Karpas-422 (cell line): ENCODE data around the gene PLXNA4. TPM values are rescaled to one million over a fixed set of nuclear protein-coding genes. Genes with fewer than 3 reads are reported as not detected.

Source experiments
- DNase-seq: peaks from one replicate; pipeline ENCODE4 v3.0.0-alpha.2; 2015
- H2AFZ ChIP-seq: fragments of 200-600 bp; sonication (generic); 2 replicates; pipeline ENCODE4 v1.6.1; 2014; ENCODE audit warnings: antibody characterized with exemption, low read length, mixed read lengths
- H3K27ac ChIP-seq: fragments of 200-600 bp; sonication (generic); 2 replicates; pipeline ENCODE4 v1.5.1; 2014; ENCODE audit warnings: mild to moderate bottlenecking, low read length, moderate library complexity
- H3K27me3 ChIP-seq: fragments of 200-600 bp; sonication (generic); 2 replicates; pipeline ENCODE4 v1.6.1; 2014; ENCODE audit warnings: low read length, mixed read lengths
- H3K36me3 ChIP-seq: fragments of 200-600 bp; sonication (generic); 2 replicates; pipeline ENCODE4 v1.6.1; 2014; ENCODE audit warnings: low read length, mixed read lengths; ENCODE audit not compliant: insufficient read depth
- H3K4me1 ChIP-seq: fragments of 200-600 bp; sonication (generic); 2 replicates; pipeline ENCODE4 v1.6.1; 2014; ENCODE audit warnings: mild to moderate bottlenecking, low read length, mixed read lengths
- H3K4me2 ChIP-seq: fragments of 200-600 bp; sonication (generic); 2 replicates; pipeline ENCODE4 v1.6.1; 2014; ENCODE audit warnings: low read length, low read depth, mild to moderate bottlenecking; ENCODE audit not compliant: poor library complexity, severe bottlenecking
- H3K4me3 ChIP-seq: fragments of 200-600 bp; sonication (generic); 2 replicates; pipeline ENCODE4 v1.5.1; 2014; ENCODE audit warnings: mild to moderate bottlenecking, antibody characterized with exemption, low read length, mixed read lengths
- H3K79me2 ChIP-seq: fragments of 200-600 bp; sonication (generic); 2 replicates; pipeline ENCODE4 v1.6.1; 2014; ENCODE audit warnings: mild to moderate bottlenecking, low read length, mixed read lengths
- H3K9ac ChIP-seq: fragments of 200-600 bp; sonication (generic); 2 replicates; pipeline ENCODE4 v1.6.0; 2014; ENCODE audit warnings: low read length
- H3K9me2 ChIP-seq: fragments of 200-600 bp; sonication (generic), shearing (Covaris generic); replicated peaks from 2 replicates; pipeline ENCODE4 v1.6.0; 2014; ENCODE audit warnings: mild to moderate bottlenecking, low read length, moderate library complexity; ENCODE audit not compliant: insufficient read depth
- H3K9me3 ChIP-seq: fragments of 300-700, 200-600 bp; sonication (generic); 2 replicates; pipeline ENCODE4 v1.6.1; 2014; ENCODE audit warnings: low read length, mixed read lengths
- H4K20me1 ChIP-seq: fragments of 200-600 bp; sonication (generic); 2 replicates; pipeline ENCODE4 v1.6.1; 2014; ENCODE audit warnings: mild to moderate bottlenecking, antibody characterized with exemption, low read length, low read depth; ENCODE audit not compliant: insufficient read depth
- total RNA-seq: library from RNA; depleted of rRNA; stranded (reverse); fragments of >200 nt; shearing (Covaris generic); gene quantifications from 2 replicates; pipeline ENCODE4 v1.2.3, GENCODE V29; 2014; ENCODE audit warnings: low replicate concordance

The PLXNA4 gene
- total RNA-seq, 1 experiment from 2014 or later = 0.48 TPM

DNA sequence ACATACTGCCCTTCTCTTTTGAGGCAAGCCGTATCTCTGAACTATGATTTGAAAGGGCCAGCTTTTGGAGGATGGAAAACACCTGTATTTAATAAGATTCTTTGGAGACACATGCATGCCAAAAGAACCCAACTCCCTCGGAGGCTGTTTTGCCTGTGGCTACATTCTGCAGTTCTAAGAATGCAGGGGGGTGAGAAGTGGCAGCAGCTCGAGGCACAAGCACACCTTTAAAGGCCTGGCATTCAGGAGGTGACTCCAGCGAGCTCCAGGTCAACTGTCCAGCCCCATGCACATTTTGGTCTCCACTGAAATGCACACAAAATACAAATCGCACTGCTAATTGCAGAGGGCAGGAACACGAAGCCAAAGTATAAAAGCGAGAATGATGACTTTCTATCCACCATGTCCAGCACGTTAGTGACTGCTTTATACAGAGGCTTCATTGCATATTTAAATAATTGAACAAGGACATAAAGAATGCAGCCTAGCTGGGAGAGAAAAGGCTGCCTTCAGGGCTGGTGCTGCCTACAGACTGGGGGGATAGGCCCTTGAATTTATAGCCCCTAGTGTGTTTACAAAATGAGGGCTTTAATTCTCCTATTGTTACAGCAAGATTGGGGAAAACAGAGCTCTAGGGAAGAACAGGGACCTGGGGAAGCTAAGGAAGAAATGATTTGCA lies 359.3 kb downstream of the PLXNA4 start:
- Histone ChIP-seq H3K79me2 (no peaks in the 10 kb centered on the region), H3K36me3 (no peaks in the 10 kb centered on the region), H4K20me1 (no peaks in the 10 kb centered on the region), H3K4me3 (no peak overlapping the region), H3K27me3 (no peaks in the 10 kb centered on the region), H2AFZ (no peak overlapping the region), H3K4me1 (no peaks in the 10 kb centered on the region), H3K9ac (no peak overlapping the region), H3K9me3 (no peaks in the 10 kb centered on the region), H3K4me2 (no peak overlapping the region), H3K9me2 (no peaks in the 10 kb centered on the region), H3K27ac (no peak overlapping the region)
- DNase-seq = no peak

DNA sequence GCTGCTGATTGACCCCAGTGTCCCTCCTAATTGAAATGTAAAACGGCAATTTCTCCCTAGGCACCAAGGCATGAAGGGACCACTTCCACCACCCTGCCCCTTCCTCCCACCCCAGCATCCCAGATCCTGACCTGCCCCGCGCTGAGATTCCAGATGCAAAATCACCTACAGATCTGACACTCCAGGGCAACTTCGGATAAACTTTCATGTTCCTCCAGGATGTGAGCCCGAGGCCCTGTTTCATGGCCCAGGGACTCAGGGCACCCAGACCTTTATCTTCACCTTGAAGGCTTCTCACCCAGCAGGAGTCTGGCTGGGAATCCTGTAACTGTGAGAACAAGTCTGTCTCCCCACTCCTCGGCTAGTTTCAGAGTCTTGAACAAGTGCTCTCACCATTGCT lies 361.8 kb downstream of the PLXNA4 start:
- Histone ChIP-seq H3K9me2 (no peaks in the 10 kb centered on the region), H3K4me2 (no peak overlapping the region), H2AFZ (no peak overlapping the region), H3K79me2 (no peaks in the 10 kb centered on the region), H3K9ac (no peak overlapping the region), H3K4me3 (no peak overlapping the region), H3K36me3 (no peaks in the 10 kb centered on the region), H3K9me3 (no peaks in the 10 kb centered on the region), H3K27me3 (no peaks in the 10 kb centered on the region), H3K4me1 (no peaks in the 10 kb centered on the region), H4K20me1 (no peaks in the 10 kb centered on the region), H3K27ac (no peak overlapping the region)
- DNase-seq = no peak

DNA sequence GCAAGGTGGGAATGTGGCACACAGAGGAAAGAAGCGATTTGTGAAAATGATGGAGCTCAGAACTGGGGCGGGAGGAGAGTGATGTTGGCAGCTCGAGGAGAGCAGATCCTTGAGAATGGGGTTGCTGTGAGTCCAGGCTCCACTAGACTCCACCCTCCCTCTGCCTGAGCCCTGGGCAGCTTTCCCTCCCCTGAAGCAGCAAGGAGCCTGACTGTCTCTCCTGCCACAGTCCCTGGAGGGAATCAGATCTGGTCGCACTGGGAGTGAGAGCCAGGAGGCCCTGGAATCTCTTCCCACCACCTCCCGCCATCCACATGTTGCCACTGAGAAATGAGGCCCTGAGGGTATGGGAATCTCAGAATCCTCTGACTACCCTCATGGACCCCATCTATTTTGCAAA lies 362.7 kb downstream of the PLXNA4 start:
- Histone ChIP-seq H3K4me3 (no peak overlapping the region), H4K20me1 (no peaks in the 10 kb centered on the region), H3K9me3 (no peaks in the 10 kb centered on the region), H3K27me3 (no peaks in the 10 kb centered on the region), H3K9me2 (no peaks in the 10 kb centered on the region), H2AFZ (no peak overlapping the region), H3K4me2 (no peak overlapping the region), H3K79me2 (no peaks in the 10 kb centered on the region), H3K9ac (no peak overlapping the region), H3K36me3 (no peaks in the 10 kb centered on the region), H3K4me1 (no peaks in the 10 kb centered on the region), H3K27ac (no peak overlapping the region)
- DNase-seq = no peak

DNA sequence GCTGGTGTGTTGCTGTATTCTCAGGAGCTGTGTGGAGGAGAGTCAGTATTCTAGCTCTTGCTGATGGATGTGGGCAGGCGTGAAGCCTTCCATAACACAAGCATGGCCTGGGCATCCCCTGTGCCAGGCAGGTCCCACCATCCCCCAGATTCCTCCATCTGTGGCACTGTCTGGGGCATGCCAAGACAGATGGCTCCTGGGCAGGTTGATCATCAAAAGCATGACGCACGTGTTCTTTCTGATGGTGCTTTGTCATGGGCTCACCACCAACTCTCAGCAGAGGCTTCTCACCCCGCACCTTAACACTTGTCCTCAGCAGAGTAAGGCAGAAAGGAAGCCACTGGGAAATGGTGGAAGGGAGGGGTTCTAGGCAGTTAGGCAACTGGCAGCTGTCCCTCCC lies 364.3 kb downstream of the PLXNA4 start:
- H3K9me2 ChIP-seq = no peaks in the 10 kb centered on the region

DNA sequence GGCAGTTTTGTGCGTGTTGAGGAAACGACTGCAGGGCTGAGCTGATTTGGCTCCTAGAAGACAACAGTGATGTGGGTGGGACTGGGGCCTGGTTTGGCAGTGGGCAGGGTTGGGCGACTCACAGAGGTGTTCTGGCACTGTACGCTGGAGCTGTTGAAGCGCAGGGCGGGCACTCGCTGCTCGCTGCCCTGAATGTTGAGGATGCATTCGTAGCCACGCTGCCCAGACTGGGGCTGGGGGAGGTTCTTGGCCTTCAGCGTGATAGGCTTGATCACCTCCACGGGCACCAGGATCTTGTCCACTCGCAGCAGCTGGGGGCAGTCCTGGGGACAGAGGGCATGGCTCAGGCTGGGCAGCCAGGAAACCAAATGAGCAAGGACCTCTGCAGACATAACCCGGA lies 365.4 kb downstream of the PLXNA4 start:
- Histone ChIP-seq H3K4me3 (no peak overlapping the region), H3K4me1 (no peaks in the 10 kb centered on the region), H4K20me1 (no peaks in the 10 kb centered on the region), H3K9me2 (no peaks in the 10 kb centered on the region), H3K79me2 (no peaks in the 10 kb centered on the region), H3K27me3 (no peaks in the 10 kb centered on the region), H3K36me3 (no peaks in the 10 kb centered on the region), H3K27ac (no peak overlapping the region), H2AFZ (no peak overlapping the region), H3K4me2 (no peak overlapping the region), H3K9me3 (no peaks in the 10 kb centered on the region), H3K9ac (no peak overlapping the region)
- no peak for DNase-seq

More for the DNA sequence above, 364.3 kb downstream of the PLXNA4 start:
- no peak overlapping the region for H3K4me2 ChIP-seq
- no peak overlapping the region for H3K27ac ChIP-seq
- no peak overlapping the region for H2AFZ ChIP-seq
- no peaks in the 10 kb centered on the region for H3K27me3 ChIP-seq
- no peaks in the 10 kb centered on the region for H3K4me1 ChIP-seq
- H3K79me2 ChIP-seq = no peaks in the 10 kb centered on the region
- no peak for DNase-seq
- H3K36me3 ChIP-seq = no peaks in the 10 kb centered on the region
- no peak overlapping the region for H3K4me3 ChIP-seq
- H4K20me1 ChIP-seq = no peaks in the 10 kb centered on the region
- H3K9me3 ChIP-seq = no peaks in the 10 kb centered on the region
- no peak overlapping the region for H3K9ac ChIP-seq

DNA sequence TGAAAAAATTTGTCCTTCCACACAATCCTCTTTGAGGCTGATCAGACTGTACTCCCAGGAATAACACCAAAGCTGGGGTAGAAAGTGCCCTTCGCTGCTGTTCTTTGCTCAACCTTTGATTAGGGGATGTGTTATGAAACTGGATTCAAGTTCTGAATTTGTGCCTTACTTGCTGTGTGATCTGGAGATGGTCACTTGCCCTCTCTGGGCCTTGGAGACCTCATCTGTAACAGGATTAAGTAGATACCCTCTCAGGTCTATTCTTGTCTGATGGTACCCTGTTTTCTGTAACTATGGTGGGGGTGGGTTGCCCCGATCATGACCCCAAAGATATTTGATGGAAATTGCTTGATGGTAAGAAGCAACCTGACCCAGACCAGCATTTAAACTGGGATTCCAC lies 368.5 kb downstream of the PLXNA4 start:
- H3K4me3 ChIP-seq = no peak overlapping the region
- no peaks in the 10 kb centered on the region for H3K9me3 ChIP-seq
- no peak overlapping the region for H2AFZ ChIP-seq
- no peak for DNase-seq
- no peaks in the 10 kb centered on the region for H3K9me2 ChIP-seq
- no peak overlapping the region for H3K9ac ChIP-seq
- no peaks in the 10 kb centered on the region for H3K36me3 ChIP-seq
- H3K27ac ChIP-seq = no peak overlapping the region
- H3K27me3 ChIP-seq = no peaks in the 10 kb centered on the region
- no peaks in the 10 kb centered on the region for H3K79me2 ChIP-seq
- no peaks in the 10 kb centered on the region for H4K20me1 ChIP-seq
- no peaks in the 10 kb centered on the region for H3K4me1 ChIP-seq
- H3K4me2 ChIP-seq = no peak overlapping the region

DNA sequence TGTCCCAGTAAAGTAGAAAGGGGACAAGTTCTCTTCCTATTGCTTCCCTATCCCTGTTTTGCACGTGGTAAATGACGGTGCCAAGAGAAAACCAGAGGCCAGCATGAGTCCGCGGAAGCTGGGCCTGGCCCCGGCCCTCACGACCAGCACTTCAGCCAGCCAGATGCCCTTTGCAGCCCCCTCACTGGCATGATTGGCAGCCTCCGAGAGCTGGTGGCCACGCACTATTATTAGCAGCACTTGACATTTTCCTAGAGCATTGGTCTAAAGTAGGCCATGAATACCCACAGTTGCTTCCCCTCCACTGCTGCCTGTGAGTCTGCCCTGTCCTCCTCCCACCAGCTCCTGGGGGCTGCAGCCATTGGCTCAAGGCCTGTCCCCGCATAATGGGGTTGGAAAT lies 369.1 kb downstream of the PLXNA4 start:
- H3K4me3 ChIP-seq = no peak overlapping the region
- H3K4me2 ChIP-seq = no peak overlapping the region
- H3K9ac ChIP-seq = no peak overlapping the region
- H3K36me3 ChIP-seq = no peaks in the 10 kb centered on the region
- no peaks in the 10 kb centered on the region for H3K27me3 ChIP-seq
- H3K79me2 ChIP-seq = no peaks in the 10 kb centered on the region
- no peak overlapping the region for H2AFZ ChIP-seq
- no peak for DNase-seq
- no peaks in the 10 kb centered on the region for H4K20me1 ChIP-seq
- no peaks in the 10 kb centered on the region for H3K9me3 ChIP-seq
- no peak overlapping the region for H3K27ac ChIP-seq
- no peaks in the 10 kb centered on the region for H3K9me2 ChIP-seq
- H3K4me1 ChIP-seq = no peaks in the 10 kb centered on the region

DNA sequence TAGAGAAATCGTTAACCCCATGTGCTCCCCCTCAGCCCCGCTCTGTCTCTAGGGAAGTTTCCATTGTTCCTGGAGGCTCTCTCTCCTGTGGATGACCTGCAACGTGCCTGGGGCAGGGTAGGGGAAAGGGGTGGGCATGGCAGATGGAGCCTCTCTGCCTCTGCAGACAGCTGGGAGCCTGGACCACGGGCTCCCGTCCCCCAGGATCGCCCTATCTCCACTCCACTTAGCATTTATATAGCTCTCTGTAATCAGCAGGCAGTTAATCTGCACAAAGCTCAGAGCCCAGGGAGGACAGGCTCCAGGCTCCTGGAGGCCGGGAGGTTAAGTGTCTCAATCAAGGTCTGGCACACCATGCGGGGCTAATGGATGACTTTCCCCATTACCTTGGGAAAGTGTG lies 369.7 kb downstream of the PLXNA4 start:
- no peak for DNase-seq
- Histone ChIP-seq H3K9ac (no peak overlapping the region), H3K9me3 (no peaks in the 10 kb centered on the region), H3K27me3 (no peaks in the 10 kb centered on the region), H3K9me2 (no peaks in the 10 kb centered on the region), H3K79me2 (no peaks in the 10 kb centered on the region), H3K4me2 (no peak overlapping the region), H3K4me3 (no peak overlapping the region), H3K4me1 (no peaks in the 10 kb centered on the region), H2AFZ (no peak overlapping the region), H4K20me1 (no peaks in the 10 kb centered on the region), H3K36me3 (no peaks in the 10 kb centered on the region), H3K27ac (no peak overlapping the region)

DNA sequence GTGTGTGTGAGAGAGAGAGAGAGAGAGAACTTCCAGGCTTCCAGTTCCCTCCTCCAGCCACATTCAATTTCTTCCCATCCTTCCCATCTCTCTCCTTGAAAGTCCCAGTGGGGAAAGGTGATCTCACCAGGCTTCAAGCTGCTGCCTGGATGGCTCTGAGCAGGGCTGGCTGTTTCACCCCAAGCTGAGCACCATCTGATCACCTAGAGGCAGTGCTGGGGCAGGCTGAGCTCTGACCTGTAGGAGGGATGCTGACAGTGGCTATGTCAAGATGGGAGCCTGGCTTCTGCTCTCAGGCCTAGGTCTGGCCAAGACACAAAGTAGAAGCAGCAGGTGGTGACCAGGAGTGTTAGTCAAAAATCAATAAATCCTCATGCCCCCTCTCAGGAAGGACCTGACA lies 370.8 kb downstream of the PLXNA4 start:
- H3K27ac ChIP-seq = no peak overlapping the region
- no peaks in the 10 kb centered on the region for H3K4me1 ChIP-seq
- H3K4me2 ChIP-seq = no peak overlapping the region
- no peaks in the 10 kb centered on the region for H3K9me2 ChIP-seq
- no peaks in the 10 kb centered on the region for H4K20me1 ChIP-seq
- no peak overlapping the region for H3K9ac ChIP-seq
- no peaks in the 10 kb centered on the region for H3K27me3 ChIP-seq
- no peaks in the 10 kb centered on the region for H3K36me3 ChIP-seq
- H3K9me3 ChIP-seq = no peaks in the 10 kb centered on the region
- H3K79me2 ChIP-seq = no peaks in the 10 kb centered on the region
- no peak for DNase-seq
- H2AFZ ChIP-seq = no peak overlapping the region
- no peak overlapping the region for H3K4me3 ChIP-seq
